GM21619 (cell line): ENCODE results near the gene CD81.
"Not testable (repeated sequence)": the region's sequence is repeated elsewhere in the genome, so short reads cannot be mapped to it uniquely, and the experiment has no call there.

Experiments
- ATAC-seq: cut with Tn5 transposase; IDR thresholded peaks from one replicate; pipeline ENCODE4 v1.9.1; 2021; ENCODE audit not compliant: unreplicated experiment

CD81 gene, protein sequence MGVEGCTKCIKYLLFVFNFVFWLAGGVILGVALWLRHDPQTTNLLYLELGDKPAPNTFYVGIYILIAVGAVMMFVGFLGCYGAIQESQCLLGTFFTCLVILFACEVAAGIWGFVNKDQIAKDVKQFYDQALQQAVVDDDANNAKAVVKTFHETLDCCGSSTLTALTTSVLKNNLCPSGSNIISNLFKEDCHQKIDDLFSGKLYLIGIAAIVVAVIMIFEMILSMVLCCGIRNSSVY

DNA sequence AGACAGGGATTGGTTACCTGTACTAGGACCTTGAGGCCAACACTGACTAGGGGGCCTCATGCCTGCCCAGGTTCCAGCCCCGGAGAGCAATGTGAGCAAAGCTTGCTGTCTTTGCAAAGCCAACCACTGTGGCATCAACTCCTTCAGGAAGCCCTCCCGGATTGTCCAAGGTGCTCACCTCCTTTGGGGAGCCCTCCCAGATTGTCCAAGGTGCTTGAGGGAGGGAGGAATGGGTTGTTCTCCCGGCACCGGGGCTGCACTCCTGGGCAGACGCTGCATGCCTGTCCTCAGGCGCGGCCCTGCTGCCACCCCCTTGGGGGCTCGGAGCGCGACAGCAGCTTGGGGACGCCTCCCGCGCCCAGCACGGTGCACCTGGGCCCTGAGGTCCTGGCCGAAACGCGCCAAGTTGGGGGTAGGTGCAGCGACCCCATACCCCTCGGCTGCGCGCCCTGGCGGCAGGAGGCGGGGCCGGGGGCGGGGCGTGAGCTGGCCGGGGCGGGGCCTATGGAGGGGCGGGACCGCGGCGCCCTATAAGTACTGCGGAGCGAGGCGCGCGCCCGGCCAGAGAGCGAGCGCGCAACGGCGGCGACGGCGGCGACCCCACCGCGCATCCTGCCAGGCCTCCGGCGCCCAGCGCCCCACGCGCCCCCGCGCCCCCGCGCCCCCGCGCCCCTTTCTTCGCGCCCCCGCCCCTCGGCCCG is at the start of gene CD81:
Gene CD81 (plus strand): TSS at position 560 of the 701 bp plus-strand sequence. CDS start 240 bp downstream, outside the sequence.
- no peak for ATAC-seq

DNA sequence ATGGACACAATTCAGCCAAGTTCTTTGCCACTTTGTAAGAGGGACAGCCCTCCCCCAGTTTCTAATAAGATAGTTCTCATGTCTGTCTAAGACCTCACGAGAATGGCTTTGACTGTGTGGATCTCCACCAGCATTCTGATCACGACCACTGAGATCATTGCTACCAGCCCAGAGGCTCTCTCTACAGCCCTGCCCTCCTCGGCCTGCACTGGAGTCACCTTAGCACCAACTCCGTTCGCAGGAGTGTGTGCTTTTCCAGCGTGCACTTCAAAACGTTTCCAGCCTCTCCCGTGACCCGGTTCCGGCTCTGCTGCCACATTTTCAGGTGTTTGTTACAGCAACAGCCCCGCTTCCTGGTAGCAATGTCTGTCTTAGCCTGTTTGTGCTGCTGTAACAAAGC is 49.1 kb upstream of the CD81 start:
- no peak for ATAC-seq

DNA sequence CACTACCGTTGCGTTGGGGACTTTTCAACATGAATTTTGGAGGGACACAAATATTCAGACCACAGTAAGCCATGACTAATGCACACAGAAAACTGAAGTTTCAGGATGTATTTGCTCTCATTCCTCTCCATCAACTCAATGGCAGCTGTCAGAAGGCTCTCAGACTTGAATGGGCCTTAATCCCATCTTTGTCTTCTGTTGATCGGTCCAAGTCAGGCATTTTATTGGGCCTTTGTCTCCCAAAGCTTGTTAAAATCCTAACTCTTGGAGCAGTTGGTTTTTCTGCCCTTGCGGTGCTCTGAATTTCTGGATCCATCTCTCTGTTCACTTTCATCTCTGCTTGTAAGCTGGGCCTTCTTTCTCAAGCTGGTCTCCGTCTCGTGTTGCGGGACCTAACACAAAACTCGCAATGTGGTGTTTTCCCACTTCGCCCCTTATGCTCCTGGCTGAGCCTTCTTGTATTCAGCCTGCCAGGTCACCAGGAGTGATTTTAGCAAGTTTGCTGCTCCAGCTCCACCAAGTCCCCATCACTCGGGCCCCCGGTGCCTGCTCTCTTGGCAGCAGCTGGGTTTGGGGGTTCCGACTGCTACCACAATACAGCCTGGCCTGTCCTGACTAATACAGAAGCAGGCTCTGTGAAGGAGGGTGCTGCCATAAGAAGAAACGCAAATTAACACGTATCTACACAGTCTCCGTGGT is 48.3 kb upstream of the CD81 start:
- ATAC-seq, result no peak

DNA sequence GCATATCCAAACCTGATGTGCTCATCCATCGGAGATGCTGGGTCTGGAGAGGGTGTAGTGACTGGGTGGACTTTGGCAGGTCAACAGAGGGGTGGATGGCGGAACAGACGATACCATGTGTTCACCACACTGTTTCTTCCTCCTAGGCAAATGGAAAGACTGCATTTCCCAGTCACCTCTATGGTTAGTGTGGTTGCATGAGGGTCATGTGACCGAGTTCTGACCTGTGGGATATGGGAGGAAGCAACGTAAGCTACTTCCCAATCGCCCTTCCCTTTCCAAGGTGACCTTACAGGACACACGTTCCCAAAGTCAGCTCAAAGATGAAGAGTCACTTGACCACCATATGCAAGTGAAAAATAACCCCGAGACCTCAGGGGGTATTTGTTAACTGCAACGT is 47.6 kb upstream of the CD81 start:
- ATAC-seq, result no peak

DNA sequence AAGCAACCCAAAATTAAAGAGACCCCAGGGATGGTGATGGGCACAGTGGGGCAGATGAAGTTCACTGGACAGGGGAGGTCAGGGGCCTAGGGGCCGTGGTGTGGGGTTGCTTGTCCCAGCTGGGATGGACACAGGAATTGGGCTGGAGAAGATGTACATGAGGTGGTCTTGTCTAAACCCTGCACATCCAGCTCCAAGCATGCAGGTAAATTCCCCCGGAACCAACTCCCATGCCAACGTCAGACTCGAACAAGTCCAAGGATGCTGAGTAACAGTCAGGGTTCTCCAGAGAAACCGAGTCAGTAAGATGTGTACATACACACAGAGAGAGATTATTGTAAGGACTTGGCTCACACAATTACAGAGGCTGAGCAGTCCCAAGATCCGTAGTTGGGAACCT is 46.4 kb upstream of the CD81 start:
- ATAC-seq, result no peak

DNA sequence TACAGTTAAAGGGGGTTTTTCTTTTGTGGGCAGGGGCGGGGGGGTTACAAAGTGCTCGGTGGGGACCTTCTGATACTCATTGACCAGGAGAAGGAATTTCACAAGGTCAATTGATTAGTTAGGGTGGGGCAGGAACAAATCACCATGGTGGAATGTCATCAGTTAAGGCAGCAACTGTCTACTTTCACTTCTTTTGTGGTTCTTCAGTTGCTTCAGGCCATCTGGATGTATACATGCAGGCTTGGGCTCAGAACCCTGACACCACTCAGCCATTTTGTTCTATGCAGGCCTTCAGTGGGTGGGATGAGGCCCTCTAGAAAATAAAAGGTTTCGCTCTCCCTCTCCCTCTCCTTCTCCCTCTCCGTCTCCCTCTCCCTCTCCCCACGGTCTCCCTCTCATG is 45.7 kb upstream of the CD81 start:
- ATAC-seq, result no peak

DNA sequence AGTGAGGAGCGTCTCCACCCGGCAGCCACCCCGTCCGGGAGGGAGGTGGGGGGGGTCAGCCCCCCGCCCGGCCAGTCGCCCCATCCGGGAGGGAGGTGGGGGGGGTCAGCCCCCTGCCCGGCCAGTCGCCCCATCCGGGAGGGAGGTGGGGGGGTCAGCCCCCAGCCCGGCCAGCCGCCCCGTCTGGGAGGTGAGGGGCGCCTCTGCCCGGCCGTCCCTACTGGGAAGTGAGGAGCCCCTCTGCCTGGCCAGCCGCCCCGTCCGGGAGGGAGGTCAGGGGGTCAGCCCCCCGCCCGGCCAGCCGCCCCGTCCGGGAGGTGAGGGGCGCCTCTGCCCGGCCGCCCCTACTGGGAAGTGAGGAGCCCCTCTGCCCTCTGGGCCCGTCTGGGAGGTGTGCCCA is 44.5 kb upstream of the CD81 start:
- ATAC-seq, result not testable (repeated sequence)

DNA sequence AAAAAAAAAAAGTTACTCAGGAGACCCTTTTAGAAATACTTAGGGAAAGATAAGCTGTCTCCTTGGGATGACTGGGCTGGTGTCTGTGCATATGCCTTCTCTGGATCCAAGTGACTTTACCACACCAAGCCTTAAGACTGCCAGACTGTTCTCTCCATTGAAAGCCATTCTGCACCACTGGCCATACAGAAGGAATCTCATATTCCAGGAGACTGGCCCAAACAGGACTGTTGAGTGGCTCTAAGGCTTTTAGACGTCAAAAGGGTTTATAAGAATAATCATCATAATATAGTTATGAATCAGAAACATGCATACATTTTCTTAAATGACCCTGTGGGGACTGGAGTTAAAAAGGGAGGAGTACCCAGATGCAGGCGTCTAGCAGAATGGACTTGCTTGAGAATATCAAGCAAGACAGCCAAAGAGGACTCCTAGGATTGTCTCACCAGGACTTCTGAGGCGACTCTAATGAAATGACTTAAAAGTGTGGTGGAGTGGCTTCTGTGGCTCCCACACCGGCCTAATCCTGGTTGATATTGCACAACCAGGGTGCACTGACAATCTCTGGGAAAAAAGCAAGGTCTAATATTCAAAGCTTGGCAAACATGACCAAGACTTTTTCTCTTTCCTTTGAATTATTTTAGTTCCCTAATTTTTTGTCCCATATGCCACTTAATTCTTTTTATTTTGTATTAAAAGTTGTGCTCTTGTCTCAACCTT is 43.5 kb upstream of the CD81 start:
- ATAC-seq, result not testable (repeated sequence)

DNA sequence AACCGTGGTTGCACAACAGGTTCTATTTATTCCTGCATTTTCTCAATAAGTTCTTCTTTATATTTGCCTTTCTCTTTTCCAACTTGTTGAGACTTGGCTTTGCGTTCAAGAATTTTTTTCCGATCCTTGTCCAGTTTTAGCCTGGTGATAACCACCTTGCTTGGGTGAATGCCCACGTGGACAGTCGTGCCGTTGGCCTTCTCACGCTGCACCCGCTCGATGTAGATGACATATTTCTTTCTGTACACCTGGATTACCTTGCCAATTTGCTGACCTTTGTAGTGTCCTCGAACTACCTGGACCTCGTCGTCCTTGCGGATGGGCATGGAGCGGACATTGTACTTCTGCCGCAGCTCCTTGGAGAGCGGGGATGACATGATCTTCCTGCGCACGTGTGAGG is 41.8 kb upstream of the CD81 start:
- not testable (repeated sequence) for ATAC-seq

DNA sequence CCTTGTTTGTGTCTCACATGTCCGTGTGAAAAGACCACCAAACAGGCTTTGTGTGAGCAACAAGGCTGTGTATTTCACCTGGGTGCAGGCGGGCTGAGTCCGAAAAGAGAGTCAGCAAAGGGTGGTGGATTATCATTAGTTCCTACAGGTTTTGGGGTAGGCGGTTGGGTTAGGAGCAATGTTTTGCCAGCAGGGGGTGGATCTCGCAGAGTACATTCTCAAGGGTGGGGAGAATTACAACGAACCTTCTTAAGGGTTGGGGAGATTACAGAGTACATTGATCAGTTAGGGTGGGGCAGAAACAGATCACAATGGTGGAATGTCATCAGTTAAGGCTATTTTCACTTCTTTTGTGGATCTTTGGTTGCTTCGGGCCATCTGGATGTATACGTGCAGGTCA is 38.4 kb upstream of the CD81 start:
- ATAC-seq, result not testable (repeated sequence)

DNA sequence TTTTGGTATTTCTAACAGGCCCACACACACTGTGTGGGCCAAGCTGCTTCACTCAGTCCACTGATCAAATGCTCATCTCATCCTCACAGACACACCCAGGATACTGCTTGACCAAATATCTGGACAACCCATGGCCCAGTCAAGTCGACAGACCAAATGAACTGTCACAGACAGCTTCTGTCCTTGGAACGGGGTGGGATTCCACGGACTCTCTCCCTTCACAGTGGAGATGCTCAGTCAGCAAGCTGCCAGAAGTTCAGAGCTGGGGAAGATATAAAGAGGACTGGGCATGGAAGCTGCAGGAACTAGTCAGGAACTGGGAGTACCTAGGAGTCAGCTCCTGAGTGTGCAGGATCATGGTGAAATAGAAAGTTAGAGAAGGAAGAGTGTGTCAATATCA is 34.6 kb upstream of the CD81 start:
- no peak for ATAC-seq

DNA sequence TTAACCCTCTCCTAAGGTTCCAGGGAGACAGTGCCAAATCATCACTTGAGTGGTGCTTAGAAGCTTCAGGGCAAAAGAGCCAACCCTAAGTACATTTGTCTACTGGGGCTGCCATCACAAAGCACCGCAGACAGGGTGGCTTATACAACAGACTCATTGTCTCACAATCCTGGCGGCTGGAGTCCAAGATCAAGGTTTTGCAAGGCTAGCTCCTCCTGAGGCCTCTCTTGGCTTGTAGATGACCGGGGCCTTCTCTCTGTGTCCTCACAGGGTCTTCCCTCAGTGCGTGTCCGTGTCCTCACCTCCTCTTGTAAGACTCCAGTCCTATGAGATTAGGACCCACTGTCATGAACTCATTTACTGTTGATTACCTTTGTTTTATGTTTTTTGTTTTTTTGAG is 34.1 kb upstream of the CD81 start:
- ATAC-seq, result no peak

DNA sequence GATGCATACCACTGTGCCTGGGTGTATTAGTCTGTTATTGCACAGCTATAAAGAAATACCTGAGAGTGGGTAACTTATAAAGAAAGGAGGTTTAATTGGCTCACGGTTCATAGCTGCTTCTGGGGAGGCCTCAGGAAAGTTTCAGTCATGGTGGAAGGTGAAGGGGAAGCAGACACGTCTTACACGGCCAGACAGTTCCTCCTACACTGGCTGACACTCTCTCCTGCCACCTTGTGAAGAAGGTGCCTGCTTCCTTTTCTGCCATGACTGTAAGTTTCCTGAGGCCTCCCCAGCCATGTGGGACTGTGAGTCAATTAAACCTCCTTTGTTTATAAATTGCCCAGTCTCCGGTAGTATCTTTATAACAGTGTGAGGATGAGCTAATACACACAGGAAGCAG is 33.6 kb upstream of the CD81 start:
- no peak for ATAC-seq

DNA sequence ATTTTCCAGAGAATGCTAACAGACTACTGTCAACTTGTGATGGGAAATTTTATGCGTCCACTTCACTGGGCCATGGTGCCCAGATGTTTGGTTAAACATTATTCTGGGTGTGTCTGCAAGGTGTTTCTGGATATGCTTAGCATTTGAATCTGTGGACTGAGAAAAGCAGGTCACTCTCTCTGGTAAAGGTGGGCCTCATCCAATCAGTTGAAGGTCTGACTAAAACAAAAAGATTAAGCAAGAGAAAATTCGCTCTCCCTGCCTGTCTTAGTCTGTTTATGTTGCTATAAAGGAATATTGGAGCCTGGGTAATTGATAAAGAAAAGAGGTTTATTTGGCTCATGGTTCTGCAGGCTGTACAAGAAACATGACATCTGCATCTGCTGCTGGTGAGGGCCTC is 32.1 kb upstream of the CD81 start:
- ATAC-seq, result no peak

DNA sequence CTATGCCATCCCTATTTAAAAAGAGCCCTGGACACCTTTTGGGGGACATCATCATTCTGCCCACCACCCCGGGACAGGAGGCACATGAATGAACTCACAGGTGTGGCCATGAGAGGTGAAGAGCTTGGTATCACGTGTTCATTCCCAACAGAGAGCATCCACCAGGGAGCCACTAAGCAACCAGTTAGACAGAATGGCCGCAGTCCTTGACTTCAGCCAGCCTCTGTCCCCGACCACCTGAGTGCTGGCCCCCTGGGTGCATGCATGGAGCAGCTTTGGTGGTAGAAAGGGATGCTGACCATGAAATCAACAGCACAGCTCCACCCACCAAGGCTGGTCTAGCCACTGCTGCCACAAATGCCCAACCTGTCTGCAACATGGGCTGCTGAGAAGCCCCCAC is 31.1 kb upstream of the CD81 start:
- ATAC-seq, result no peak

DNA sequence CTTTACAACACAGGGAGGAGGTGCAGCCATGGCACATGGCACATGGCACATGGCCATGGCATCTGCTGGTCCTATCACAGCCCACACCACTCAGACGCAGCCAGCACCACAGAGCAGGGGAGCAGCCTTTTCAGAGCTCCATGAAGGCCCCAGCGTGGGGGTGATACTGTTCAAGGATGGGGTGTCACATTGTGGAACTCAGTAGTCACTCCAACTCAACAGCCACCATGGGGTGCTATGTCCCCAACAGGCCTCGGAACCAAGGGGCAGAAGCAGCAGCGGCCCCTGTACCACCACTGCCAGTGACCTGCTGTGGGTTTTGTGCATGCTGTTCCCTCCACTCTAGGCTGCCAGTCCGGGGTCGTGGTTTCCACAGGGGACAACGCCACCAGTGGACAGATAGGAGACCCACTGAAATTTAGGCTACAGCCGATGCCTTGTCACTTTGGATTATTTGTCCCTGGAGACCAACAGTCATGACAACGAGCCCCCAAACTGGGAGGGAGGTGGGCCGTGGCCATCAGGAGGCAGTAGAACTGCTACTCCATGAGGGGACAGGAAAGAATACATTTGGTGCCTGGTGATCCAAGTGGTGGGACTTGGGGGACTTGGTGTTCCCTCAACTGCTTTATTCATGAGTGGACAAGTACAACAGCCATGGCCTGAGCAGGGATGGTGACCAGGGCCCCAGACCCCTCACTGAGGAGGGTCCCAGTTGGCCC is 30.4 kb upstream of the CD81 start:
- no peak for ATAC-seq

DNA sequence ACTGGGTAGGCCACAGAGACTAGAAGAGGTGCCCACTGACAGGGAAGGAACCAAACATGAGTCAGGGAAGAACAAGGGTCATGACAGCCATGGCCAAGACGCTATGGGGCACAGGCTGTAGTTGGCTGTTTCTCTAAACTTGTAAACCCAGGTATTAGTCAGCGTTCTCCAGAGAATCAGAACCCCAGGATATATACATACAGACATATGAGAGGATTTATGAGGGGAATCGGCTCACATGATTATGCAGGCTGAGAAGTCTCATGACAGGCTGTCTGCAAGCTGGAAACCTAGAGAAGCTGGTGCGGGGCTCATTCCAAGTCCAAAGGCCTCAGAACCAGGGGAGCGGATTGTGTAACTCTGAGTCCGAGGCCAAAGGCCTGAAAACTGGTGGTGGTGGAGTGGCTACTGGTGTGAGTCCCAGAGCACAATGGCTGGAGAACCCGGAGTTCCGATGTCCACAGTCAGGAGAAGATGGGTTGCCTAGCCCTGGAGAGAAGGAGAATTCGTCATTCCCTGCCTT is 29.7 kb upstream of the CD81 start:
- ATAC-seq, result no peak

DNA sequence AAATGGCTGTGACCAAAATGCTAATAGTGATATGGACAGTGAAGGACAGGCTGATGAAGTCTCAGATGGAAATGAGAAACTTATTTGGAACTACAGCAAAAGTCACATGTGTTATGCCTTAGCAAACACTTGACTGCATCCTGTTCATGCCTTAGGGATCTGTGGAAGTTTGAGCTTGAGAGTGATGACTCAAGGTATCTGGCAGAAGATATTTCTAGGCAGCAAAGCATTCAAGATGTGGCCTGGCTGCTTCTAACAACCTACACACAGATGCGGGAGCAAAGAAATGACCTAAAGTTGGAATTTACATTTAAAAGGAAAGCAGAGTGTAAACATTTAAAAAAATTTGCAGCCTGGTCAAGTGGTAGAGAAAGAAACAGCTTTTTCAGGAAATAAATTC is 28.1 kb upstream of the CD81 start:
- no peak for ATAC-seq

DNA sequence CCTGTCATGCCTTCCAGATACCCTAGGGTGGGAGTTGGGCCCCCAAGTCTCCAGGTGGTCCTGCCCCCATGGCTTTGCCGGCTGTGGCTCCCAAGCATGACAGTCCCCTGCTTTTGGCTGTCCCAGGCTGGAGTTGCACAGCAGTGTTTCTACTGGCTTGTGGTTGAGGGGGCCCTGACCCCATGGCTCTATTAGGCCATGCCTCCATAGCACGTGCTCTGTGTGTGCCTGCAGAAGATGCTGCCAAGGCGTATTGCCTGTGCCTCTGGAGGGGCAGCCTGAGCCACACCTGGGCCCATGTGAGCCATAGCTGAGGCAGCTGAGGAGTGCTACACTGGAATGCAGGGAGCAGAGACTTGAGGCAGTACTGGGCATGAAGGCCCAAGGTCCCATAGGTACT is 25.4 kb upstream of the CD81 start:
- no peak for ATAC-seq

DNA sequence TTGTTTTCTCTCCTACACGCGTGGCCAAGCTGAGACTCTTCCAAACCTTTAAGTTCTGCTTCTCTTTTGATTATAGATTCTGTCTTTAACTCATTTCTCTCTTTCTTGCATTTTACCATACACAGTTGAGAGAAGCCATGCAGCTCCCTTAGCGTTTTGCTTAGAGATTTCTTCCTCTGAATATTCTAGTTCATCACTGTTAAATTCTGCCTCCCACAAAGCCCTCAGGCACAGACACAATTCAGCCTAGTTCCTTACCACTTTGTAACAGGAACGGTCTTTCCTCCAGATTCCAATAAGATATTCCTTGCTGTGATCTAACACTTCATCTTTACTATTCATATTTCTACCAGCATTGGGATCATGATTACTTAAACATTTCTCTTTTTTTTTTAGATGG is 24.7 kb upstream of the CD81 start:
- no peak for ATAC-seq
